Colonic mucosa (tissue), 4 donors: ENCODE data around the gene PTGER2. TPM values are rescaled to one million over a fixed set of nuclear protein-coding genes. Genes with fewer than 3 reads are reported as not detected.
A peak's percentile ranks its signal among the peaks of the same experiment; 100 is the strongest.

Experiments
- DNase-seq: peaks from one replicate; pipeline ENCODE4 v3.0.0-alpha.2; 2020
- H3K27ac ChIP-seq: fragments of 200-600 bp; one replicate; pipeline ENCODE4 v1.8.0; 2021
- H3K27me3 ChIP-seq: fragments of 200-600 bp; one replicate; pipeline ENCODE4 v1.8.0; 2021
- H3K36me3 ChIP-seq: fragments of 200-600 bp; one replicate; pipeline ENCODE4 v1.8.0; 2021
- H3K4me1 ChIP-seq: fragments of 200-600 bp; one replicate; pipeline ENCODE4 v1.8.0; 2021; ENCODE audit warnings: mild to moderate bottlenecking
- H3K4me3 ChIP-seq: fragments of 200-600 bp; one replicate; pipeline ENCODE4 v1.8.0; 2021
- H3K9ac ChIP-seq, 2 donors: one replicate each; pipeline ENCODE4 v1.7.0; 2013; ENCODE audit warnings: control low read depth in 2 of 2, low read depth in 2 of 2, low read length in 2 of 2
- H3K9me3 ChIP-seq: fragments of 200-600 bp; one replicate; pipeline ENCODE4 v1.8.0; 2021
- intact Hi-C: fragments of 100-400 bp; cut with DNase I; formaldehyde crosslinking; loops from one replicate; pipeline ENCODE4 v1.14.1; 2022
- total RNA-seq, 2 donors: library from RNA; stranded (reverse); fragmentation: NEBNext Ultra II Directional in 1 of 2; extraction: Animal tissue kit (Norgen Biotek cat#: 25700) in 1 of 2; gene quantifications; one replicate each; pipeline ENCODE4 v1.2.1, GENCODE V29; 2021
- TF ChIP-seq, protein P1 (sequence below): fragments of 200-600 bp; IDR thresholded peaks from one replicate; pipeline ENCODE4 v1.8.0; 2022; ENCODE audit warnings: antibody characterized with exemption, mild to moderate bottlenecking
- donor health status: healthy.
- donor health status: DM: no; HTN: no; CAD: no.
- donor health status: DM: no; HTN: no; CAD: no.

Gene PTGER2
- total RNA-seq, 2 donors from 2014 or later, result 4.3 to 6.6 TPM

DNA sequence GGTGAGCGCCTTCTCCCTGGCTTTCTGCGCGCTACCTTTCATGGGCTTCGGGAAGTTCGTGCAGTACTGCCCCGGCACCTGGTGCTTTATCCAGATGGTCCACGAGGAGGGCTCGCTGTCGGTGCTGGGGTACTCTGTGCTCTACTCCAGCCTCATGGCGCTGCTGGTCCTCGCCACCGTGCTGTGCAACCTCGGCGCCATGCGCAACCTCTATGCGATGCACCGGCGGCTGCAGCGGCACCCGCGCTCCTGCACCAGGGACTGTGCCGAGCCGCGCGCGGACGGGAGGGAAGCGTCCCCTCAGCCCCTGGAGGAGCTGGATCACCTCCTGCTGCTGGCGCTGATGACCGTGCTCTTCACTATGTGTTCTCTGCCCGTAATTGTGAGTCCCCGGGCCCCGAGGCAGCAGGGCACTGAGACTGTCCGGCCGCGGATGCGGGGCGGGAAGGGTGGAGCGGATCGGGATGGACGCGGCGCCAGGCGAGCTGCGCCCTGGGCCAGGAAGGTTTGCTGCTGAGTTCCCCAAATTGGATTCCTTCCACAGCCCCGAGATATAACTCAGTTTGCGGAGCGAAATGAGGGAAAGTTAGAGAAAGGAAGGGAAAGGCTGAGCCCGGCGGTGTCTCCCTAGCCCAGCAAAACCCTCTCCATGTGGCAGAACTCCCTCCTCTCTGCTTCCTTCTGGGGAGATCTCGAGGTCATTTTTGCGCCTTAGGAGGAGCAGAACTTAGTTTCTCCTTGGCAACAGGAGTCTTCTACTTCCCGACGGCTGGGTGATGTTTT lies 45.6 kb upstream of the PTGER2 start:
- TF ChIP-seq, protein P1, sequence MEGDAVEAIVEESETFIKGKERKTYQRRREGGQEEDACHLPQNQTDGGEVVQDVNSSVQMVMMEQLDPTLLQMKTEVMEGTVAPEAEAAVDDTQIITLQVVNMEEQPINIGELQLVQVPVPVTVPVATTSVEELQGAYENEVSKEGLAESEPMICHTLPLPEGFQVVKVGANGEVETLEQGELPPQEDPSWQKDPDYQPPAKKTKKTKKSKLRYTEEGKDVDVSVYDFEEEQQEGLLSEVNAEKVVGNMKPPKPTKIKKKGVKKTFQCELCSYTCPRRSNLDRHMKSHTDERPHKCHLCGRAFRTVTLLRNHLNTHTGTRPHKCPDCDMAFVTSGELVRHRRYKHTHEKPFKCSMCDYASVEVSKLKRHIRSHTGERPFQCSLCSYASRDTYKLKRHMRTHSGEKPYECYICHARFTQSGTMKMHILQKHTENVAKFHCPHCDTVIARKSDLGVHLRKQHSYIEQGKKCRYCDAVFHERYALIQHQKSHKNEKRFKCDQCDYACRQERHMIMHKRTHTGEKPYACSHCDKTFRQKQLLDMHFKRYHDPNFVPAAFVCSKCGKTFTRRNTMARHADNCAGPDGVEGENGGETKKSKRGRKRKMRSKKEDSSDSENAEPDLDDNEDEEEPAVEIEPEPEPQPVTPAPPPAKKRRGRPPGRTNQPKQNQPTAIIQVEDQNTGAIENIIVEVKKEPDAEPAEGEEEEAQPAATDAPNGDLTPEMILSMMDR, result no peak
- H3K9ac ChIP-seq, result peak overlapping the region; percentile 51 to 72
- DNase-seq, result peak; percentile 40
- H3K9me3 ChIP-seq, result no peaks in the 10 kb centered on the region
- H3K4me1 ChIP-seq, result no peaks in the 10 kb centered on the region
- peak overlapping the region; percentile 43 for H3K27ac ChIP-seq
- no peaks in the 10 kb centered on the region for H3K36me3 ChIP-seq
- intact Hi-C loops, result no loop called here
- peaks cover 8% of the 10 kb centered on the region for H3K27me3 ChIP-seq
- H3K4me3 ChIP-seq, result peak overlapping the region; percentile 64

DNA sequence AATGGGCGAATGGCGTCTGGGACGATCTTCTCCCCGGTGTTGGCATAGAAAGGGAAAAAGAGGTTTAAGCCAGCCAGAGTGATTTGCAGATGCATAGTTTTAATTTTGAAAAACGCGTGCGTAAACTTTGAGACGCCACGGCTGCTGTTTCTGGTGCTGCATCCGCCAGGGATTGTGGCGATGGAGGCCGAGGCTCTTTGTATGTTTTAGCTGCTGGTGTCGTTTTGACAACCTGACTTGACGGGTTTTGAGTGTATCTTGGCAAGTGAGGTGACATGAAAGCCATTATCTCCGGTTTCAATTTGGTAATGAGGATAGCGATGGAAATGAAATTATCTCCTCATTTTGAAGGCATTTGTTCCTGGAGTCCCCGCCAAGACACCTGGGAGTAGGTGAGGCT lies 45.0 kb upstream of the PTGER2 start:
- H3K4me3 ChIP-seq, result peak overlapping the region; percentile 64
- H3K27ac ChIP-seq, result peak overlapping the region; percentile 43
- no peaks in the 10 kb centered on the region for H3K4me1 ChIP-seq
- intact Hi-C loops, result no loop called here
- DNase-seq, result peak; percentile 38
- no peaks in the 10 kb centered on the region for H3K9me3 ChIP-seq
- H3K27me3 ChIP-seq, result peaks cover 8% of the 10 kb centered on the region
- H3K9ac ChIP-seq, result peak overlapping the region in 1 of 2 donors; percentile 72
- no peaks in the 10 kb centered on the region for H3K36me3 ChIP-seq
- TF ChIP-seq, protein P1, result no peak

DNA sequence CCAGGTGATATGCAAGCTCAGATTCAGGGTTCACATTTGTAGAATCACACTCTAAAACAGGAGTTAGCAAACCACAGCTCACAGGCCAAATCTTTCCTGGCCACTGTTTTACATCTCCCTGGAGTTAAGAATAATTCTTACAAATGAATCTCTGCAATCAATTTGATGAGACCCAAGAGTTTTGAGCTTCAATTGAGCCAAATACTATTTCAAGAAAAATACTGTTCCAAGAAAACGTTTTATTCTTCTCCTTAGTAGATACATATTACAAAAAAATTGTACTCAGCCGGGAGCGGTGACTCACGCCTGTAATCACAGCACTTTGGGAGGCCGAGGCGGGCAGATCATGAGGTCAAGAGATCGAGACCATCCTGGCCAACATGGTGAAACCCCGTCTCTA lies 44.1 kb upstream of the PTGER2 start:
- intact Hi-C loops, result loop anchor here (5.0 to 10.0 kb wide), 2 partner anchors 125 to 273 kb away; no protein-coding TSS in a partner anchor
- DNase-seq, result no peak
- peaks cover 8% of the 10 kb centered on the region for H3K27me3 ChIP-seq

DNA sequence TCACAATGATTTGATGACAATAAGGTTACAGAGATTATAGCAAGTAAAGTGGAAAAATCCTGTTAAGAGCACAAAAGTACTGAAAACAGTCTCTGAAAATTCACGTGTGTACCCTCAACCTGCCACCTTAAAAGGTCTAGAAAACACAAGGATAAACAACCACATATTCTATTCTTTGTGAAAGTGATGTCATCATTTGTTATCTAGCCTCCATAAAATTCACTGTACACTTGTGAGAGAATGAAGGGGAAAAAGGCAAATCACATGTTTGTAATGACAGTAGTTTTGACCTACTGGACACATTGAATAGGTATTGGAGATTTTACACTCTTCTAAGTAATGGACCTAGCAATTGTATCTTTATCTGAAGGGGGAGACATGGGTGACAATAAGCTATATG lies 42.6 kb upstream of the PTGER2 start:
- TF ChIP-seq, protein P1, result no peak
- no peak for DNase-seq
- Histone ChIP-seq H3K4me3 (no peak overlapping the region), H3K4me1 (no peaks in the 10 kb centered on the region), H3K27me3 (peaks cover 8% of the 10 kb centered on the region), H3K9me3 (no peaks in the 10 kb centered on the region), H3K9ac (peak overlapping the region in 1 of 2 donors; percentile 1), H3K27ac (no peak overlapping the region), H3K36me3 (no peaks in the 10 kb centered on the region)
- intact Hi-C loops, result loop anchor here (5.0 to 10.0 kb wide), 2 partner anchors 127 to 274 kb away; no protein-coding TSS in a partner anchor

More for the DNA sequence above, 44.1 kb upstream of the PTGER2 start:
- H3K4me1 ChIP-seq, result no peaks in the 10 kb centered on the region
- peak overlapping the region in 1 of 2 donors; percentile 72 for H3K9ac ChIP-seq
- TF ChIP-seq, protein P1, result no peak
- H3K9me3 ChIP-seq, result no peaks in the 10 kb centered on the region
- H3K36me3 ChIP-seq, result no peaks in the 10 kb centered on the region
- no peak overlapping the region for H3K4me3 ChIP-seq
- H3K27ac ChIP-seq, result no peak overlapping the region

DNA sequence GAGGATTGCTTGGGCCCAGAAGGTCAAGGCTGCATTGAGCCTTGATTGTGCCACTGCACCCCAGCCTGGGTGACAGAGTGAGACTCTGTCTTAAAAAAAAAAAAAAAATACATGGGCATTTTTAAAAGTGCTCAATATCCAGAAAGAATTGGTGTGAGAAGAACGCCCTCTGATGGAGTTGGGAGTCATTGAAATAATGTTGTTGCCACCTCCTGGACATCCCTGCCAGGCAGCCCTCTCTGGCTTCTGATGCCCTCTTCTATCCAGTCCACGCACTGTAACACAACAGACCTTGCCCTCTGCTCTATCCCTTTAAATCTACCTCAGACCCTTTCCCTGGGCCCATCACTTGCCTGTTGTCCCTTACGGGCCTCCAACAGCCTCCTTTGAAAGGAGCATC lies 41.7 kb upstream of the PTGER2 start:
- TF ChIP-seq, protein P1, result peak; percentile 19
- Histone ChIP-seq H3K4me1 (no peaks in the 10 kb centered on the region), H3K27ac (no peak overlapping the region), H3K9me3 (no peaks in the 10 kb centered on the region), H3K9ac (no peak overlapping the region), H3K4me3 (no peak overlapping the region), H3K36me3 (no peaks in the 10 kb centered on the region), H3K27me3 (peaks cover 8% of the 10 kb centered on the region)
- DNase-seq, result peak; percentile 66
- intact Hi-C loops, result loop anchor here (5.0 to 10.0 kb wide), 2 partner anchors 128 to 275 kb away; no protein-coding TSS in a partner anchor
